ENCODE measurements around the gene PPARD. TPM values are rescaled to one million over a fixed set of nuclear protein-coding genes. Genes with fewer than 3 reads are reported as not detected.

Gene PPARD
- total and polyA plus RNA-seq, 2 of the 13 experiments (the other 11 are each of a cell fraction or from before 2014, with no cell fraction given), result 6.1 to 13.3 TPM

GRCh38 chr6:35317483-35318195 is 24.7 kb upstream of the PPARD start (continued):
- TF ChIP-seq DPF2 (CRISPR knock-in tag; IDR thresholded peaks at IDR 0.05; ENCODE audit: borderline replicate concordance, low read depth) (no peak), ZNF180 (CRISPR knock-in tag; IDR thresholded peaks at IDR 0.05; ENCODE audit: borderline replicate concordance, low read depth) (no peak), ZNF264 (CRISPR knock-in tag; IDR thresholded peaks at IDR 0.05) (no peak), ZNF468 (CRISPR knock-in tag; IDR thresholded peaks at IDR 0.05) (0 out of 2 replicates have a peak, but pooled peaks have one; percentile 88), ZBTB49 (CRISPR knock-in tag; IDR thresholded peaks at IDR 0.05; ENCODE audit: borderline replicate concordance) (no peak), NR1H2 (CRISPR knock-in tag; IDR thresholded peaks at IDR 0.05; ENCODE audit: borderline replicate concordance, low read depth) (no peak; the same call in 1 of the 2 replicates), THRA (CRISPR knock-in tag; IDR thresholded peaks at IDR 0.05; ENCODE audit: borderline replicate concordance) (no peak), ZNF503 (CRISPR knock-in tag; IDR thresholded peaks at IDR 0.05) (no peak; the same call in 1 of the 2 replicates), NR0B2 (CRISPR knock-in tag; IDR thresholded peaks at IDR 0.05) (peak; percentile 52), MEIS1 (CRISPR knock-in tag; IDR thresholded peaks at IDR 0.05; ENCODE audit: borderline replicate concordance) (peak; percentile 41; the same call in 1 of the 2 replicates), ZNF782 (CRISPR knock-in tag; IDR thresholded peaks at IDR 0.05; ENCODE audit: borderline replicate concordance) (peak; percentile 64; the same call in 1 of the 2 replicates), REPIN1 (CRISPR knock-in tag; IDR thresholded peaks at IDR 0.05; ENCODE audit: borderline replicate concordance, low read depth) (no peak), CBX2 (IDR thresholded peaks at IDR 0.05; ENCODE audit: low read depth, low read length) (no peak), CBX2 (CRISPR knock-in tag; IDR thresholded peaks at IDR 0.05; ENCODE audit: low read depth) (0 out of 2 replicates have a peak, but pooled peaks have one; percentile 70), MLXIP (CRISPR knock-in tag; IDR thresholded peaks at IDR 0.05; ENCODE audit: borderline replicate concordance) (no peak), TBL1XR1 (IDR thresholded peaks at IDR 0.05; ENCODE audit: borderline replicate concordance, low read length, partially characterized antibody) (no peak), SNAPC5 (CRISPR knock-in tag; IDR thresholded peaks at IDR 0.05; ENCODE audit: borderline replicate concordance) (no peak)

Measured in HepG2 (cell line).